ENCODE data around the gene TMEM54. TPM values are rescaled to one million over a fixed set of nuclear protein-coding genes. Genes with fewer than 3 reads are reported as not detected.

TMEM54 gene
- total RNA-seq, 1 experiment from 2014 or later, result 61.5 TPM

GRCh38 chr1:32898958-32899357, 2.2 kb downstream of the TMEM54 start:
- Histone ChIP-seq H3K36me3 (ENCODE audit: control insufficient read depth, insufficient read depth, low read length) (no peaks in the 10 kb centered on the region; the same call in 1 of the 2 replicates), H3K4me3 (ENCODE audit: low read depth in 2 of 2, low read length in 2 of 2) (no peak overlapping the region), H3K27me3 (ENCODE audit: control insufficient read depth, insufficient read depth, low read length) (no peaks in the 10 kb centered on the region), H3K9me3 (ENCODE audit: control insufficient read depth, insufficient read depth, low read depth, low read length) (no peaks in the 10 kb centered on the region), H3K4me1 (ENCODE audit: control insufficient read depth, insufficient read depth, low read length) (peaks cover 5% of the 10 kb centered on the region; the same call in 1 of the 2 replicates), H3K27ac (ENCODE audit: low read length) (no peak overlapping the region)
- DNase-seq (ENCODE audit: low read depth, low spot score) (no peak), ATAC-seq (no peak)
- in situ Hi-C loops (cut with HindIII; ENCODE audit: low pct_unique_long_range_greater_than_20kb, low sequenced_read_pairs) (no loop called here), intact Hi-C loops (cut with micrococcal nuclease; ENCODE audit: unreplicated experiment) (no loop called here)
- CTCF ChIA-PET, result no interaction called here
- BruUV-seq (replicated peaks), result no TSS peak
- POLR2A ChIA-PET, result no interaction called here
- TF ChIP-seq SIN3A (IDR thresholded peaks at IDR 0.05; ENCODE audit: borderline replicate concordance, insufficient read depth, low read depth, low read length) (no peak), REST (IDR thresholded peaks at IDR 0.05; ENCODE audit: insufficient read depth in 1 of 2, low read depth in 2 of 2, low read length in 1 of 2) (no peak), TCF7L2 (IDR thresholded peaks at IDR 0.05; ENCODE audit: low read depth, low read length) (no peak), CTCF (IDR thresholded peaks at IDR 0.05) (no peak), POLR2AphosphoS5 (IDR thresholded peaks at IDR 0.05; ENCODE audit: low read depth, low read length) (no peak)

DNA sequence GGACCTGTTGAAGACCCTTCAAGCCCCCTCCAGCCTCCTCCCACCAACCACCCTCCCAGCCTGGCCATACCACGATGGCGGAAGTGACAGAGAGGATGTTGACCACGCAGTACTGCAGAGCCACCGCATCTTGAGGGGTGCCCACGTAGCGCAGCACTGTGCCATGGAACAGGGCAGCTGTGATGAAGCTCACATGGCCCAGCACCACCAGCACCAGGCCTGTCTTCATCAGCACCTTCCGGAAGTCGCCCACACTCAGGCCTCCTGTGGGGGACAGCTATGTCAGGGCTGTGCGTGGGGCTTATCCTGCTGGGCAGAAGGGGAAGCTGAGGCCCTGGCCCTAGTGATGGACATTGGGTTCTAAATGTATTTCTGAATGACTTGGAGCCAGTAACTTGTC, 3.1 kb downstream of the TMEM54 start:
- intact Hi-C loops (cut with micrococcal nuclease; ENCODE audit: unreplicated experiment) (no loop called here), in situ Hi-C loops (cut with HindIII; ENCODE audit: low pct_unique_long_range_greater_than_20kb, low sequenced_read_pairs) (no loop called here)
- POLR2A ChIA-PET, result no interaction called here
- ATAC-seq (no peak), DNase-seq (ENCODE audit: low read depth, low spot score) (no peak)
- no peaks in the 10 kb centered on the region for H3K9me3 ChIP-seq (ENCODE audit: control insufficient read depth, insufficient read depth, low read depth, low read length)
- no peaks in the 10 kb centered on the region for H3K27me3 ChIP-seq (ENCODE audit: control insufficient read depth, insufficient read depth, low read length)
- H3K27ac ChIP-seq (ENCODE audit: low read length), result no peak overlapping the region
- BruUV-seq (replicated peaks), result no TSS peak
- H3K36me3 ChIP-seq (ENCODE audit: control insufficient read depth, insufficient read depth, low read length), result no peaks in the 10 kb centered on the region; the same call in 1 of the 2 replicates
- H3K4me1 ChIP-seq (ENCODE audit: control insufficient read depth, insufficient read depth, low read length), result peaks cover 9% of the 10 kb centered on the region; the same call in 1 of the 2 replicates
- TF ChIP-seq POLR2AphosphoS5 (IDR thresholded peaks at IDR 0.05; ENCODE audit: low read depth, low read length) (no peak), SIN3A (IDR thresholded peaks at IDR 0.05; ENCODE audit: borderline replicate concordance, insufficient read depth, low read depth, low read length) (no peak), REST (IDR thresholded peaks at IDR 0.05; ENCODE audit: insufficient read depth in 1 of 2, low read depth in 2 of 2, low read length in 1 of 2) (no peak), TCF7L2 (IDR thresholded peaks at IDR 0.05; ENCODE audit: low read depth, low read length) (no peak), CTCF (IDR thresholded peaks at IDR 0.05) (no peak)
- no peak overlapping the region for H3K4me3 ChIP-seq (ENCODE audit: low read depth in 2 of 2, low read length in 2 of 2)
- CTCF ChIA-PET, result no interaction called here

Measured in Panc1 (cell line).